H1 (cell line): ENCODE results near the gene PRKCA.

Experiments
- HDAC2 ChIP-seq, 2 experiments: fragments of 300-600 bp in 1 of 2; sonication (generic) in 1 of 2; IDR thresholded peaks; 2 replicates each; pipeline ENCODE4 v1.6.1; 2011 to 2012; ENCODE audit warnings: low read depth in 2 of 2, low read length in 2 of 2, mild to moderate bottlenecking in 2 of 2, moderate library complexity in 2 of 2, borderline replicate concordance in 1 of 2, inconsistent platforms in 1 of 2
- POLR2A ChIP-seq, 2 experiments: IDR thresholded peaks; 1 replicate in 1 of 2; 2 replicates in 1 of 2; pipeline ENCODE4 v1.6.1; 2011; ENCODE audit warnings: low read depth in 2 of 2, low read length in 2 of 2, mild to moderate bottlenecking in 2 of 2; ENCODE audit errors: control extremely low read depth in 1 of 2
- RAD21 ChIP-seq, 2 experiments: IDR thresholded peaks in 1 of 2; conservative IDR thresholded peaks in 1 of 2; 2 replicates each; pipeline ENCODE4 v1.6.1; 2011; ENCODE audit warnings: low read depth in 2 of 2, low read length in 2 of 2, improper control_type of control experiment in 1 of 2, inconsistent platforms in 1 of 2, mild to moderate bottlenecking in 1 of 2, moderate library complexity in 1 of 2
- TF ChIP-seq, protein P1 (sequence below), 3 experiments: IDR thresholded peaks; 1 replicate in 2 of 3; 2 replicates in 1 of 3; pipeline versions ENCODE4 v1.5.1 to v1.6.1; 2011; ENCODE audit warnings: low read length in 3 of 3, mild to moderate bottlenecking in 3 of 3, inconsistent platforms in 2 of 3, low read depth in 1 of 3, moderate library complexity in 1 of 3; ENCODE audit not compliant: insufficient read depth in 1 of 3; ENCODE audit errors: control extremely low read depth in 1 of 3
- TF ChIP-seq, protein P2 (sequence below): IDR thresholded peaks from 2 replicates; pipeline ENCODE4 v1.6.1; 2012; ENCODE audit warnings: inconsistent platforms

GRCh38 chr17:66535611-66536010 lies 233.2 kb downstream of the PRKCA start:
- TF ChIP-seq POLR2A (IDR thresholded peaks at IDR 0.05; ENCODE audit: control extremely low read depth in 1 of 2, low read depth in 2 of 2, low read length in 2 of 2): no peak
- TF ChIP-seq, protein P1, sequence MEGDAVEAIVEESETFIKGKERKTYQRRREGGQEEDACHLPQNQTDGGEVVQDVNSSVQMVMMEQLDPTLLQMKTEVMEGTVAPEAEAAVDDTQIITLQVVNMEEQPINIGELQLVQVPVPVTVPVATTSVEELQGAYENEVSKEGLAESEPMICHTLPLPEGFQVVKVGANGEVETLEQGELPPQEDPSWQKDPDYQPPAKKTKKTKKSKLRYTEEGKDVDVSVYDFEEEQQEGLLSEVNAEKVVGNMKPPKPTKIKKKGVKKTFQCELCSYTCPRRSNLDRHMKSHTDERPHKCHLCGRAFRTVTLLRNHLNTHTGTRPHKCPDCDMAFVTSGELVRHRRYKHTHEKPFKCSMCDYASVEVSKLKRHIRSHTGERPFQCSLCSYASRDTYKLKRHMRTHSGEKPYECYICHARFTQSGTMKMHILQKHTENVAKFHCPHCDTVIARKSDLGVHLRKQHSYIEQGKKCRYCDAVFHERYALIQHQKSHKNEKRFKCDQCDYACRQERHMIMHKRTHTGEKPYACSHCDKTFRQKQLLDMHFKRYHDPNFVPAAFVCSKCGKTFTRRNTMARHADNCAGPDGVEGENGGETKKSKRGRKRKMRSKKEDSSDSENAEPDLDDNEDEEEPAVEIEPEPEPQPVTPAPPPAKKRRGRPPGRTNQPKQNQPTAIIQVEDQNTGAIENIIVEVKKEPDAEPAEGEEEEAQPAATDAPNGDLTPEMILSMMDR (IDR thresholded peaks at IDR 0.05; ENCODE audit: control extremely low read depth in 1 of 3, insufficient read depth in 1 of 3, low read depth in 1 of 3, low read length in 3 of 3): no peak
- no peak for TF ChIP-seq RAD21 (IDR thresholded peaks at IDR 0.05 in 1 of 2, conservative IDR thresholded peaks at IDR 0.05 in 1 of 2; ENCODE audit: low read depth in 2 of 2, low read length in 2 of 2)
- TF ChIP-seq, protein P2, sequence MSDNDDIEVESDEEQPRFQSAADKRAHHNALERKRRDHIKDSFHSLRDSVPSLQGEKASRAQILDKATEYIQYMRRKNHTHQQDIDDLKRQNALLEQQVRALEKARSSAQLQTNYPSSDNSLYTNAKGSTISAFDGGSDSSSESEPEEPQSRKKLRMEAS: no peak
- no peak for TF ChIP-seq HDAC2 (IDR thresholded peaks at IDR 0.05; ENCODE audit: borderline replicate concordance in 1 of 2, low read depth in 2 of 2, low read length in 2 of 2)
